GM18870 (cell line): ENCODE measurements around the gene MDM4.
"Not testable (repeated sequence)": the region's sequence is repeated elsewhere in the genome, so short reads cannot be mapped to it uniquely, and the experiment has no call there.

Experiments
- ATAC-seq: cut with Tn5 transposase; IDR thresholded peaks from one replicate; pipeline ENCODE4 v1.9.1; 2021; ENCODE audit warnings: moderate library complexity; ENCODE audit not compliant: unreplicated experiment

MDM4 gene, protein sequence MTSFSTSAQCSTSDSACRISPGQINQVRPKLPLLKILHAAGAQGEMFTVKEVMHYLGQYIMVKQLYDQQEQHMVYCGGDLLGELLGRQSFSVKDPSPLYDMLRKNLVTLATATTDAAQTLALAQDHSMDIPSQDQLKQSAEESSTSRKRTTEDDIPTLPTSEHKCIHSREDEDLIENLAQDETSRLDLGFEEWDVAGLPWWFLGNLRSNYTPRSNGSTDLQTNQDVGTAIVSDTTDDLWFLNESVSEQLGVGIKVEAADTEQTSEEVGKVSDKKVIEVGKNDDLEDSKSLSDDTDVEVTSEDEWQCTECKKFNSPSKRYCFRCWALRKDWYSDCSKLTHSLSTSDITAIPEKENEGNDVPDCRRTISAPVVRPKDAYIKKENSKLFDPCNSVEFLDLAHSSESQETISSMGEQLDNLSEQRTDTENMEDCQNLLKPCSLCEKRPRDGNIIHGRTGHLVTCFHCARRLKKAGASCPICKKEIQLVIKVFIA

DNA sequence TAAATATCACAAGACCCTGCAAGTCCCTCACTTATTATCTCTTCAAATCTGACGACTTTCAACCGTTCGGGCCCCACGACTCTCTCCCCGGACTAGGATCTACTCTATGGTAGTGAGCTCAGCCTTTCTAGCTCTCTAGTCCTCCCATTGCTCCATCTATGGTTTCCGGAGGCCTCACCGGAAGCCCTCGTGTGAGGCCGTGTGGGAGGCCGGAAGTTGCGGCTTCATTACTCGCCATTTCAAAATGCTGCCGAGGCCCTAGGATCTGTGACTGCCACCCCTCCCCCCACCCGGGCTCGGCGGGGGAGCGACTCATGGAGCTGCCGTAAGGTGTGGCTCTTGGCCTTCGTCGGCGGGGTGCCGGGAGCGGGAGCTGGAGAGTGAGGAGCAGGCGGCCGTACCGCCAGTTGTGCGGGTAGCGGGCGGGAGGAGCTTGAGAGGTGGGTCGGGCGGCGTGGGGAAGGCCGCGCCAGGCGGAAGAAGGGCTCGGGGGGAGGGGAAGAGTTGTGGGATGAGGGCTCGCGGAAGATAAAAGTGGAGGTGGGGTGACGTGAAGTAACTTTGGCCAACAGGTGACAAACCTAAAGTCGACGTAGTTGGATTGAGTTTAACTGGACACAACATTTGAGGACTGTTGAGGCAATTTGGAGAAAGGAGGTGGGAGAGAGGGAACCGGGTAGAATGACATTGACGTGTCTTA is at the start of gene MDM4:
MDM4 (plus strand) TSS at position 227 of the 700 bp plus-strand sequence. CDS start 9,113 bp downstream, outside the sequence.
- peak; percentile 64 for ATAC-seq

DNA sequence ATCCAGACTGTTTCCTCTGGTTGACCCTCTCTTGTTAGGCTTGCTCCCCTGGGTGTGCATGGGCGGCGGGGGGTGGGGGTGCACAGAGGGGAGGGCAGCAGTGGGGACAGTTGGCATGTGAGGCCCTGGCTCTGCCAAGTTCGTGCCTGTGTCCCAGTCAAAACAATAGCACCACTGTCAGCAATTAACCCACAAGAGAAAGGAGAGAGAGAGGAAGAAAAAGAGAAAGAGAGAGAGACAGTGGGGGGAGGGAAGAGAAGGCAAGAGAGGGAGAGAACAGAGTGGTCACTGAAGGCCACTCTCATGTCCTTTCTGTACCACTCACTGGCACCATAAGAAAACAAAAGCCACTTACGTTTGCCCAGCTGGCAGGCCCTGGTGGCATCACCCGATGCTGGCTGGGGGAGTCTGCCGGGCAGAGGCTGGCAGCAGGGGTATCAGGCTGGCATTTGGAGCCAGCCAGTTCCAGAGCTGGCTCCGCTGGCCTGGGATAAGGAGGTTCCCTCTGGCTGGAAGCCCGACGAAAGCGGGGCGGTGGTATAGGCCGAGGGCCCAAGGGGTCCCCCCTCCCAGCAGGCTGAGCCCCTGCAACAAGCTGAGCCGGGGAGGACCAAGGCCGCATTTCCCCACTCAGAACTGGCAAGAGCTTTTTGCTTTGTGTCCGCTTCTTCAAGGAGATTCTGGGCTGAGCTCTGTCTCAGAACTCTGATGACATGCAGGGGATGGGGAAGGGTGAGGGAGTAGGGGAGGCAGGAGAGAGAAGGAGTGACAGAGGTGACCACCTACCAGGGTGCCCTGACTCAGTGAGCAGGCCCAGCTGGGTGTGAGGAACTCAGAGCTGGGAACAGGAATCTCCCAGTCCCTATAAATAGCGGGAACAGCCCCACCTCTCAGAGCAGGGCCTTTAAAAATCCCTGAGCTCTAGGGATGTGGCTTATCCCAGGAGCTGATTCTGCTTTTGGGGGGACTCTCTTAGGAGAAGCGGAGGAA is 49.5 kb upstream of the MDM4 start:
- ATAC-seq = no peak

- no peak for ATAC-seq
Measured at GRCh38 chr1:204468206-204468605, 48.0 kb upstream of the MDM4 start.

- ATAC-seq = no peak
Measured at GRCh38 chr1:204468766-204469302, 47.4 kb upstream of the MDM4 start.

- ATAC-seq = no peak
Measured at GRCh38 chr1:204469304-204469703, 46.9 kb upstream of the MDM4 start.

DNA sequence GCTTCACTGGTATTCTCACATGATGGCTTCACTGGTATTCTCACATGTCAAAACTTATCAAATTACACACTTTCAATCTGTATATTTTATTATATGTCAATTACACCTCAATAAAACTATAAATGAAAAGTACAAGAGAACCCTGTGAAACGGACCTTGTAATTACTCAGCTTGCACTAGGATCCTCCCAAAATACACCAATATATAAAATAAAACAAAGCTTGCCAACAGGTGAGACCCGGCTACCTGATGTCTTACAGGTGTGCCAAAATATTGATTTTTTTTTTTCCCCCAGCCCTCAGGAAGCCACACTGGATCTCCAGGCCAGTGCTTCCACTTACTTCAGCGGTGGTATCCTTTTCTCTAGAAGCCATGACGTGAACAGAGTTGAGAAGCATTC is 44.5 kb upstream of the MDM4 start:
- ATAC-seq = no peak

DNA sequence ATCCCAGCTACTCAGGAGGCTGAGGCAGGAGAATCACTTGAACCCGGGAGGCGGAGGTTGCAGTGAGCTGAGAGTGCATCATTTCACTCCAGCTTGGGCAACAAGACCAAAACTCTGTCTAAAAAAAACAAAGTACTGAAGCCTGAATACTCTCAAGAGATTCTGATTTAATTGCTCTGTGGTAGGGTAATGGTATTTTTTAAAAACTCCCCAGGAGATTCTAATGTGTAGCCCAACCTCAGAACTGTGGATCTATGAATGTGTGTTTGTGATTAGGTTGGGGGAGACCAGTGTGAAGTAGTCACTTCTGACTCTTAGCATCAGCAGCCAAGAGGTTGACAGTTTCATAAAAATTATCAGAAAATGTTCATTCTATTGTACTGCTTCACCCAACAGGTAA is 43.5 kb upstream of the MDM4 start:
- ATAC-seq = no peak

GRCh38 chr1:204473400-204473965 is 42.7 kb upstream of the MDM4 start:
- no peak for ATAC-seq

DNA sequence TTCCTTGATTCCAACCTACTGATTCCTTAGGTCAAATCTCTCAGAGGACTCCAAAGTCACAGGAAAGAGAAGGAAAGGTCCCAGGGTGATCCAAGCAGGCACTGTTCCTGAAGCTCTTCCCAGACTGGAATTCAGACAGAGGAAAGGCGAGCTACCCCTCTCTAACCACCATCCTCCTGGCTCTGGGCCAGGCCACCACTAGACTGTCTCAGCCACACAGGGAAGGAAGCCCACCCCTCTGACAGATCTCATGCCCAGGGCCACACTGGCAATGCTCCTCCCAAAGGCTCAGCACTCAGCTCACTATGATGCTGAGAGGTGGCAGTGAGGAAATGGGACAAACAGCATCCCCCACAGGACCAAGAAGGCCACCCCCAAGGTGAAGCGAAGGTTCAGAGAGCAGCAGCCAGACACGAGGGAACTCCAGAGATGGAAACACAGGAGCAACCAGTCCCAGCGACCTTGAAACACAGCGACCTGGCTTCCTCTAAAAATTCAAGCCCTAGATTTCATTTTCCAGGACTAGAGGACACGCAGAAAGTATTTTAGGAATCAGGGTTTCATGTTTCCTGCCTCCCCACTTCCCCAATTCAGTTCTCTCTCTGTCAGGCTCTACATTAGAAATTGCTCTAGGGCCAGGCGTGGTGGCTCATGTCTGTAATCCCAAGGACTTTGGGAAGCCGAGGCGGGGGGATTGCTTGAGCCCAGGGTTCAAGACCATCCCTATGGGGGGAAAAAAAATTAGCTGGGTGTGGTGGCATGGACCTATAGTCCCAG is 40.4 kb upstream of the MDM4 start:
- ATAC-seq = no peak

GRCh38 chr1:204476563-204476962 is 39.6 kb upstream of the MDM4 start:
- ATAC-seq = no peak

GRCh38 chr1:204477036-204477740 is 39.0 kb upstream of the MDM4 start:
- ATAC-seq = no peak

- ATAC-seq = no peak
Measured at GRCh38 chr1:204478172-204478899, 37.9 kb upstream of the MDM4 start.

DNA sequence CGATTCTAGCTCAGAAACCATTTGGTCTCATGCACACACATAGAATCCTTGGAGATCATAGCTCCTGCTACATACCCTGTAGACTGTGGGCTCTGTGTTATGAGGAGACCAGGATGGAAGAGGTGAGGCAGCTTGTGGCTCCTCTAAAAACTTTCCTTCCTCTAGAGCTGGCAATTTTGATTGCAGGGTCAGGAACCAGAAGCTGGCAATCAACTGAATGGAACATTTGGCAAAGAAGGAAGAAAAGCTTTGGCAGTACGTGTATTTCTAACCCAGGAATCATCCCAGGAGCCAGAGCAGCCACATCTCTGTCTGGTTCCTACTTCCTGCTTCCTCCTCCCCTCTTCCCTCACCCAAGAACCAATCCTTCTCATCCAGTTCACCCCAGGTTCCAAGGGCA is 37.3 kb upstream of the MDM4 start:
- ATAC-seq = no peak

DNA sequence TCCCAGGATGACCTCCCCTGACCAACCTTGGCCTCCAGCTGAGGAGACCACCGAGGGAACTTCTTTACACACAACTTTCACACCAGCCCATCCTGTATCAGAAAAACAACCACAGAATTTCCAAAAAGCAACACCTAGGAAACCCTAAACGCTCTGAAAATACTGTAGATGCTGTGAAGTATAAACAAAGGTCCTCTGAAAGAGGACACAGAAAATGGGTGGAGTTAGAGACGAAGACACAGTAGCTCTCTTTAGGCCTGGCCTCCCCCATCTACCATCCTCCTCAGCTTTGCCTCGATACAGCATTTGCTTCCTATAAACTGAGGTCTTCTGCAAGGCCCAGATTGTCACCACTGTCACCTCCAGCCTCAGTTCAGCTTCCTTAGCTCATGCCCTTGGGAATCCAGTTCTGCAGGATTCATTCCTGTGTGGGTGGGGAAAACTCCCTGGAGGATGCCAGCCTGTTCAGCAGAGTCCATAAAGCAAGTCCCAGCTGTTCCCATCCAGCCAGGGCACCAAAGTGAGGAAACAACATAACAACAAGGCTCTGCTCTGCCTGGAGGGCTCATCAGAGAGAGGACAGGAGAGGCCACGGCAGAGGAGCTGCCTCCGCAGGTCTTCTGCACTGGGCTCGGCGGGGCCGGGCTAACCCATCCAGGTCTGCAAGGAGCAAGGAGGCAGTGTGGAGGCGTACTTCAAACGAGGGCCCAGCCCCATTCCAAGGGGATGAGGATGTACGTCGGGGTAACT is 36.6 kb upstream of the MDM4 start:
- ATAC-seq = no peak

- peak; percentile 45 for ATAC-seq
Measured at GRCh38 chr1:204480515-204480914, 35.7 kb upstream of the MDM4 start.

DNA sequence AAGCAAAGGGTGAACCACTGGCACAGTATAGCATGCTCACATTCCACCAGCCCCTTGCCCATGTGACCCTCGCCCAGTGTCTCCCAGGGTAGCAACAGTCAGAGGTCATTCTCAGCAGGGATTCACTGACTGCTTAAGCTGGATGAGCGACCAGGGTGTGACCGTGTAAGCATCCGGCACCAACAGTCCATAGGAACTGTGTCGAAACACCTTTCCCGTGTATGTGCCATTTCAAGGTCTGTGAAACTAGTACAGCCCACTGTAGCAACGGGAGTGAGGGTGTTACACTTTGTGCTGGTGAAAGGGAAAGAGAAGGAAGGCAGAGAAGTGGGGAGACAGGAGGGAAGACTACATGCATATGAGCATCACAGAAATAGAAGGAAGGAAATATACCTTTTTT is 32.4 kb upstream of the MDM4 start:
- no peak for ATAC-seq

- not testable (repeated sequence) for ATAC-seq
Measured at GRCh38 chr1:204486513-204487255, 29.5 kb upstream of the MDM4 start.
